GM19099 (cell line): ENCODE data around the gene SERPINB1.

Experiments
- POLR2A ChIP-seq: IDR thresholded peaks from 3 replicates; pipeline ENCODE4 v1.6.1; 2011; ENCODE audit warnings: low read depth; ENCODE audit not compliant: insufficient read length; ENCODE audit errors: extremely low read depth

The SERPINB1 gene

DNA sequence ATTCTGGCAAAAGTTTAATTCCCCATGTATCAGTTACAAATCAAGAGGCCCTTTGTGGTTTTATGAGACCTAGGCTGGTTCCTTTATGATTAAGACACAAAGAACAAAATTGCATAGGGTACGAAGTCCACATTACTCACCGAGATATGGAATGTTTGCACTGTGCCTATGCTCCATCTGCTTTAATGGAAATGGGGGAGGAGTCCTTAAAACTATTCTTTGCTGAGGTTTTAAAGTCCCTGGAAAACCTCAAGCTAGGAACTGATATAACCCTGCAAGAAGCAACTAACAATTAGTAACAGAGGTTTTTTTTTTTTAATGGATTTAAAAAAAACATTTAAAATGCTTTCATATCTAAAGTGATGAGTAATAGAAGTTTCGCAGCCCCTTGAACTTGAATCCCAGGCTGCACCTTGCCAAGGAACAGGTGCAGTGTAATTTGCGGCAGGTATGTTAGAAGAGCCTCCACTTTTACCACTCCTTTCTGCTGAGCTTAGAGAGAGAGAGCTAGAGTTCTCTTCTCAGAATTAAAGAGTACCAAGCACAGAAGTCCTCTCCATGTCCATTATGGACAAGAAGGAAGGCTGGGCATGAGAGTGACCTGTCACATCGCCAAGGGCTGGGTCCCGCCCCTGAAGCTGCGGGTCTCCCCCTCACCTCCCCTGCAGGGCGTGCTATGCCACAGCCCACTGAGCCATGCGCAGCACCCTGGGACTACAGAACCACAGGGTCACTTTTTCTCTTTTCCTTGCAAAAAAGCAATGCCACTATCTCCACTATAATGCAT, 2.3 kb downstream of the SERPINB1 start:
- no peak for TF ChIP-seq POLR2A

DNA sequence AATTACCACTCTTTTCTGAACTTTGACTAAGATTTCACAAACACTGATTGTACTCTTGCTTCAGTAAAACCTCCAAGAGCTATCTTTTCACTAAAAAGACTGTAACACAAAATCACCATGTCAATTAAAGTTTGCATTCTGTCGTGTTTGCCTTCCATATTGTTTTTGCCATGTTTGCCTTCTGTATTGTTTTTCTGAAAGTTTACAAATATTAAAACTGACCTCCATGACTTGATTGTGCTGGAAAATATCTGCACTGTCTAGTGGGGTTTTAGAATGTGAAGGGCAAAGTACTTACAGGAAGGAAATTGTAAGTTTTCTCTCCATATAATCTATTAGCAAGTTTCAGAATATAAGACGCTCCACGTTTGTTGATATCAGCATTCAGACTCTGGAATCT, 3.4 kb downstream of the SERPINB1 start:
- TF ChIP-seq POLR2A, result no peak

DNA sequence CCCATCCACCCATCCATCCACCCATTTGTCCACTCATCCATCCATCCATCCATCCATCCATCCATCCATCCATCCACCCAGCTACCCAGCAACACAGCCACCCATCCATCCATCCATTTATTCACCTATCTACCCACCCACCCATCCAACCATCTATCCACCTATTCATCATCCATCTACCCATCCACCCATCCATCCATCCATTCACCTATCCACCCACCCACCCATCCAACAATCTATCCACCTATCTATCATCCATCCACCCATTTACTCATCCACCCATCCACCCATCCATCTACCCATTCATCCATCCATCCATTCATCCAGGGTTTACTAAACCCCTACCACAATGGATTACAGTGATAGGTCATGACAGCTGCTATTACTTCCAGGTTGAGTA, 7.4 kb downstream of the SERPINB1 start:
- no peak for TF ChIP-seq POLR2A

DNA sequence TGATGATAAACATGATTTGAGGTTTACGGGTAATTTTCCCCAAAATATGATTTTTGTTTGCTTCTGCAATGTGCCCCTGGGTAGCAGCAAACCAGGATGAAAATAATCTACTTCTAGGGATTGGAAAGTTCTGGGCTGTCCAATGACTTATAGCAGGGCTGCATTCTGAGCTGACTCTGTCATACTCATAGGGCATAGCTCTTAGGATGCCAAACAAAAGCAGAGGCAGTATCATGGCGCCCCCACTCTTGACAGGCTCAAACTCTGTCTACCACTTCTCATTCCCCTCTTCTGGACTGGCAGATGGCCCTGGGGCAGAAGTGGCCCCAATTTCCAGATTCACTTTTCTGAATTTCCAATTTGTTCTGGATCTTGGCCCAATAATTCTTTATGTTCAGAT, 10.3 kb downstream of the SERPINB1 start:
- no peak for TF ChIP-seq POLR2A

DNA sequence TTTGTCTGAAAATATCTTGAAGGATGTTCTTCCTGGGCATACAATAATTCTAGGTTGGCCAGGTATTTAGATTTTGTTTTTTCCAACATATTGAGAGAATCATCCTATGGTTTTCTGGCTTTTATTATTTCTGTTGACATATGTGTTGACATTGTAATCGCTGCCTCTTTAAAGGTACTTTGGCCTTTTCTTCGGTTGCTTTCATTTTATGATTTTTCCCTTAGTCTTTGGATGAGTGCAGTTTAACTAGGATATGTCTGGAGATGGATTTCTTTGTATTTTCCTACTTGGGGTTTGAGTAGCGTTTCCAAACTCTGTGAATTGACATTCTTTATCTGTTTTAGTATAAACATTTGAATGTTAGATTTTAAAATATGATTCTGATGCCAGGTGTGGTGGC, 11.5 kb downstream of the SERPINB1 start:
- TF ChIP-seq POLR2A, result no peak

DNA sequence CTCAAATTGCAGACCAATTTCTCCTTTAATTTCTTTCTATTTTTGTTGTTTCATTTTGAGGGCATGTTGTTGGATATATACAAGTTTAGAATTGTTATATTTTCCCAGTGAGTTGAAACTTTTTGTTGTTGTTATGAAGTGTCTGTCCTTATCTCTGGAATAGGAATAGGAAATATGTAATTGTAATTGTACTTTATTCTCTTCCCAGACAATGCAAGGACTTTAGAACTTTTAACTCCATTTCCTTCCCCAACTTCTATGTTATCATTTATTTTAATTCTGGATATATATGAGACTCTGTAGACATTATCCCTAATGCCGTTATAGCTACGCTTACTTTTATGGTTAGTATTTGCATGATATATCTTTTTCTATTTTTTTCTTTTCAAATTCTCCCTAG, 12.4 kb downstream of the SERPINB1 start:
- TF ChIP-seq POLR2A, result no peak

DNA sequence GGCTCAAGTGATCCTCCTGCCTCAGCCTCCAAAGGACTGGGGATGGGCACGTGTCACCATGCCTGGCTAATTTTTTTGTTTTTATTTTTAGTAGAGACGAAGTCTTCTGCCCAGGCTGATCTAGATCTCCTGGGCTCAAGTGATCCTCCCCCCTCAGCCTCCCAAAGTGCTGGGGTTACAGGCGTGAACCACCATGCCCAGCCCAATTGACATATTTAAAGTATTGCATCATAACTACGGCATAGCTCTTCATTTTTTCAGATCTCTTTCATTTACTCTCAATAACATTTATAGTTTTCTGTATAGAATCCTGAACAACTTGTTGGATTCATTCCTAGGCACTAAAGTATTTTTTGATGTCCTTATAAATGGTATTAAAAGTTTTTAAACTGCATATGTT, 13.0 kb downstream of the SERPINB1 start:
- TF ChIP-seq POLR2A, result no peak

DNA sequence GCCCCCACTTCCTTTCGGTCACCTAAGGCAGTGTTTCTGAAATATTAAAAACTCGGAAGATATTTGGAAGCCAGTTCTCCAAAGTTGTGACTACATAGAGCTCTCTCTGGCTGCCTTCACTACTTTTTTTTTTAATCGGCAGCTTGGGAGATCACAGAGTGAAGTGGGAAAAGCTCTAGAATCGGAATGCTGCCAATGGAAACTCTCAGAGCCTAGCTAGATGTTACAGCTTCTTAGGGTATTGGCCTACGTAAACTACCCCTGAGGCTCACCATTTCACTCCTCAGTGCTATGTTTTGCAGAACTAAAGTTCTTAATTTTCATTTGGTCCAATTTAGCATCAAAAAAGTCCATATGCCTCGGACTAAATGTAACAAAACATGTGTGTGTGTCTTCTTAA, 14.5 kb downstream of the SERPINB1 start:
- no peak for TF ChIP-seq POLR2A

DNA sequence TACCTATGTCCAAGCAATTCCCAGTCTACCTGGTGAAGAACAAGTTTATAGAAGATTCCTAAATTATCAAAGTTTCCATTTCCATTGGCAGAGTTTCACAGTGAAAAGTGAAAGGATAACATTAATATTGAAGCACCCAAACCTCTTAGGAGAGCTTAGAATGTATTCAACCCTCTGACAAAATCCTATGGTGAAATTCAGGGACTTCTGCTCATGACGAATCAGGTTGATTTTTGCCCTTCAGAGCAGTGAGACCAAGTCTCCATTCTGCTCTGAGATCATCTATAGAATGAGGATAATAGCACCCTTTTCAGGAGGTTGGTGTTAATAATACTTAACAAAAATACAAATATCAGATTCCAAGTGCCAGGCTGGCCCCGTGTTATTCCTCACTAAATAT, 15.5 kb downstream of the SERPINB1 start:
- TF ChIP-seq POLR2A, result no peak

DNA sequence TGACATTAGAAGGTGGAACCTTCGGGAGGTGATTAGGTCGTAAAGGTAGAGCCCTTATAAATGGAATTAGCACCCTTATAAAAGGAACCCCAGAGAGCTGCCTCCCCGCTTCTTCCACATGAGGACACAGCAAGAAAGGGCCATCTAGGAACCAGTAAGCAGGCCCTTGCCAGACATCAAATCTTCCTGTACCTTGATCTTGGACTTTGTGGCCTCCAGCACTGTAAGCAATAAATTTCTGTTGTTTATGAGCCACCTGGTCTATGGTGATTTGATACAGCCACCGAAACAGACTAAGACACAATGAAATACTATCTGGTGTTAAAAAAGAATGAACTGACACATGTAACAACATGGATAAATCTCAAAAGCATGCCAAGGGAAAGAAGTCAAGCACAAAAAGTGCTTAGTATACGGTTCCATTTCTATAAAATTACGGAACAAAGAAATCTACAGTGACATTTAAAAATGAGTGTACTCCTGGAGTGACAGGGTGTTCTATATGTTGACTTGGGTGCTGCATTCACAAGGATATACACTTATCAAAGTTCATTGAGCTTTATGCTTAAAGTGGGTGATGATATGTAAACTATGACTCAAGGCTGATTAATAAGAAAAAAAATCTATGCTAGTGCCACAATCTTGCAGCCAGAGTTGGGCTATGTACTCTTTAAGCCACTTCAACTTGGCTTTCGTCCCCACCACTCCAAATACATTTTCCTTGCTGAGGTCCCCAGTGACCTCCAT, 18.4 kb downstream of the SERPINB1 start:
- no peak for TF ChIP-seq POLR2A

DNA sequence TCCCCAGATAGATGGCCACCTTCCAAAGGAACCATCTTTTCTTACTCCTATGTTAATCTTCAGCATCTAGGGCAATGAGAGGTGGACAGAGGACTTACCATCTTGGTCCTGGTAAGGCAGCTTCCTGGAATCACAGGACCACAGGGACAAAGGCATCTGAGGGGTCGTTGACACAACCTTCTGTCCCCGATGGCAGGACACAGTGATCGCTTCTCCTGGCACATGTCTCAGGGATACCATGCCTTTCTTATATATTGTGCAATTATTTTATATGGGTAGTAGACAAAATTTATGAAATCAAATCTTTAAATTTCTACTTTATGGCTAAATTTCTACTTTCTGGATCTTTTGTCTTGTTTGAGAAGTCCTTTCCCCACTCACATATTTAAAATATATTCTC, 20.1 kb downstream of the SERPINB1 start:
- no peak for TF ChIP-seq POLR2A

DNA sequence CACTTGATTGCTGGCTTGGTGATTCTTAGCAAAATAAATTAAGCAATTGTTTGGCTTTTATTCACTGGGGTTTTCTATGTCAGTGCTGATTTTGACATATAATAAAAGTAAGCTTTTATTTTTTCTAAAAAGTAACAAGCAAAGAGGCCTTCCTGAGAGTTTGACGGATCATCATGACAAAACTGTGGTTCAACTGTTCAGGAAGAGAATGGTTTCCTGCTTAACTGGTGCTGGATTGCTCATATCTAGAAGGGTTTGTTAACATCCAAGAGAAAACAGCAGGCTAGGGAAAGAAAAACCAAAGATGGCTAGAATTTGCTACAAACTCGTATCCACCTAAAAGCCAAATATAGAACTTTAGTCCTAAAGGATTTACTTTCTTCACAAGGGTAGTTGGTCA, 21.2 kb downstream of the SERPINB1 start:
- TF ChIP-seq POLR2A, result no peak

DNA sequence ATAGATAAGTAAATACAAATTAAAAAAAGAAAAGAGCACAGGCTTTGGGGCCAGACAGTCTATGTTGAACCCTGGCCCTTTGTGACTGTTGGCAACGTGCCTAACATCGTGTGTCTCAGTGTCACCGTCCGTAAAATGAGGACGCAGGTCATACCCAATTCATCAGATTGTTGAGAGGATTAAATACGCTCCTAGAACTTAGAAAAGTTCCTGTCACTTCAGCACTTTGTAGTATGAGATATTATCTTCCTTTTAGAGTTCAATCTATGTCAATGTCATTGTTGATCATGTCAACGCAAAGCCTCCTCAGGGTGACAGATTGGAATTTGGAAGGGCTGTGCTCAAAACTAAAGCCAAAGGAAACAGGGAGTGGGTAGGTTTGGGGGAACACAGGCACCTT, 21.7 kb downstream of the SERPINB1 start:
- no peak for TF ChIP-seq POLR2A

DNA sequence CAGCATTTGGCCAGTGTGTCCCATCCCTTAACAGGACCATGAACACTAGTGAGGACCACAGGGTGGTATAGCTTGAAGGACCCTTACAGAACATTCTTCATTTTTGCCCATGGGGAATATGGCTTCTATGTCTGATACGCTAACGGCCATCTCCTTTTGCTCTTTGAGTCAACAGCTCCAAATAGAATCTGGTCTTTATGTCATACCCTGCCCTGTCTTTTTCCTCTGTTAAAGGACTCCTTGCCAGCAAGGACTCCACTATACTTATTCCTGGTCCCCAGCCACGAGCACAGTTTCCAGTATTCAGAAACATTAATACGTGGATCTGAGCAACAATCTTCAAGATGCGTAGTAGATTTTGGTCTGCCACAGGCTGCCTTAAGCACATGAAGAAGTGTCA, 22.5 kb downstream of the SERPINB1 start:
- no peak for TF ChIP-seq POLR2A

DNA sequence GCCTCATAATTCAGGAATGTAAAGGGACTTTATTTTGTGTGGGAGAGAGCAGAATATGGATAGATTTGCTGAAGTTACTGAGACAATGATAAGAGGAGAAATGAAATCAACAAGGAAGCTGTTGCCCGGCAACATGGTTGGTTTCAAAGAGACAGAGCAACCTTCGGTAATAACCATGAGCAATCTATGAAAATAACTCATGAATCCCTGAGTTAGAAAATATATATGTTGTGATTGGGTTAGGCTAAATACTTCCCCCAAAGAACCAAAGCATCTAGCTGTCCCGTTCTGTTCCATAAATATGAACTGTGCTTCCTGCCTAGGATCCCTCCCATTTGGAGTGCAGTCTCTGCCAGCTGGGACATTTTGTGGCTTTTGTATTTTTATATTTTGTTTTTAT, 23.1 kb downstream of the SERPINB1 start:
- TF ChIP-seq POLR2A, result no peak

DNA sequence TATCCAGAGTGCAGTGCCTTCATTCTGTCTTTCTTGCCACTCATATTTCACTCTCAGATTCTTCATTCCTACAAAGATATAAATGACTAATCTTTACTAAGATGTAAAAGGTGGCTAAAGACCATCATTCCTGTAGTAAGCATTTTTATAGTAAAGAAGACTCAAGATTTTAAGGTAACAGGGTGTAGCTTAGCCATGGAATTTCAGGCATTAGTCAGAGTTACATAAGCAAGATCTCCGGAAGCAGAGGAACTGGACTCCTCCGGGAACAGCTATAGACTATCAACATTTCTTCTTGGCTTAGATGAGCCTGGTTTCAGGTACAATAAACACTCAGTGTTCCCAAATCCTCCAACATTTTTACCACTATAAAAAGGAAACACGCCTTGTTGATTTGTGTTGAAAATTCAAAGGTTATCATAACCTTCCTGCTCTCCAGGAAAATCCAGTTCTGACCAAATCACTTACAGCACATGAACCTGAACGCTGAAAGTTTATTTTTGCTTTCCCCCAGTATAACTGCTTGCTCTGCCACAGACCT, 23.7 kb downstream of the SERPINB1 start:
- no peak for TF ChIP-seq POLR2A

DNA sequence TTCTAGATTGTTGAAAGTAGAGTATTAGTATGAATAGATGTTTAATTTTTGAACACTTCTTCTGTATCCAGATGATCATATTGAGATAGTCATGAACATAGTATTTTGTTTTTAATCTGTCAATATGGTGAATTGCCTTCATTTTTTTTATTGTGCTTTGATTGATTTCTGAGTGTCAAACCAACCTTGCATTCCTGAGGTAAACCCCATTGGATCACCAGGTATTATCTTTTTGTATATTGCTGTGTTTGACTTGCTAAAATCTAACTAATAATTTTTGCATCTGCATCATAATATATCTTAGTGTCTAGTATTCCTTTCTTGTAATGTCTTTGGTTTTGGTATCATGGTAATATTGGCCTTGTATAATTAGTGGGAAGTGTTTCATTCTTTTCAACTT, 25.5 kb downstream of the SERPINB1 start:
- no peak for TF ChIP-seq POLR2A

DNA sequence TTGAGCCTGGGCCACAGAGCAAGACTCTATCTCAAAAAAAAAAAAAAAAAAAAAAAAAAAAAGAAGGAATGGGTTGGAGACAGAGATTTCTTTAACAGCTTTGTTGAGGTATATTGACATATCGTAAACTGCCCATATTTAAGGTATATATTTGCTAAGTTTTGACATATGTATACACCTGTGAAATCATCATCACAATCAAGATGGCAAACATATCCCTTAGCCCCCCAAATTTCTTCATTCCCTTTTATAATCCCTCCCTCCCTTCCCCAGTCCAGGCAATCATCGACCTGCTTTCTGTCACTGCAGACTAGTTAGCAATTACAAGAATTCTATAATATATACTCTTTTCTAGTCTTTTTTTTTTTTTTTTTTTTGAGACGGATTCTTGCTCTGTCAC, 29.0 kb downstream of the SERPINB1 start:
- no peak for TF ChIP-seq POLR2A
